CD4-positive, alpha-beta T cell (primary cell): Measurements from ENCODE around the gene ARNT2. TPM values are rescaled to one million over a fixed set of nuclear protein-coding genes. Genes with fewer than 3 reads are reported as not detected.

Source experiments
- ATAC-seq: fragments of 200-7000 bp; cut with Tn5 transposase; one replicate; pipeline ENCODE4 v1.10.0; 2022; ENCODE audit warnings: mild to moderate bottlenecking; ENCODE audit not compliant: poor library complexity
- CTCF ChIA-PET: fragments of 350-600 bp; sonication (Branson Sonifier 250); formaldehyde crosslinking; loops from one replicate; lab custom pipeline; 2021; ENCODE audit warnings: antibody characterized with exemption, inconsistent platforms; lab: Charles Lee
- POLR2A ChIA-PET: fragments of 350-600 bp; sonication (Branson Sonifier 250); formaldehyde crosslinking; loops from one replicate; lab custom pipeline; 2021; ENCODE audit warnings: antibody characterized with exemption, inconsistent platforms; lab: Charles Lee
- DNase-seq, 14 experiments: peaks; one replicate each; pipeline ENCODE4 v3.0.0-alpha.2; 2013 to 2020; ENCODE audit warnings: mixed read lengths in 2 of 14
- H3K27ac ChIP-seq, 2 donors: one replicate each; pipeline versions ENCODE4 v1.5.1 to v1.7.0; 2013; ENCODE audit warnings: low read length in 2 of 2, low read depth in 1 of 2, mild to moderate bottlenecking in 1 of 2
- H3K27me3 ChIP-seq, 2 experiments: 1 replicate in 1 of 2; 2 replicates in 1 of 2; pipeline versions ENCODE4 v1.6.1 to v1.7.0; 2013; ENCODE audit warnings: low read length in 2 of 2, control low read depth in 1 of 2, mild to moderate bottlenecking in 1 of 2, moderate library complexity in 1 of 2; ENCODE audit not compliant: insufficient read depth in 2 of 2, control insufficient read depth in 1 of 2
- H3K36me3 ChIP-seq: one replicate; pipeline ENCODE4 v1.6.1; 2013; ENCODE audit warnings: low read length, control low read depth; ENCODE audit not compliant: insufficient read depth
- H3K4me1 ChIP-seq: one replicate; pipeline ENCODE4 v1.6.1; 2013; ENCODE audit warnings: low read length, control low read depth; ENCODE audit not compliant: insufficient read depth
- H3K4me3 ChIP-seq: one replicate; pipeline ENCODE4 v1.5.1; 2013; ENCODE audit warnings: mild to moderate bottlenecking, low read length, moderate library complexity
- H3K9me3 ChIP-seq, 2 experiments: 1 replicate in 1 of 2; 2 replicates in 1 of 2; pipeline versions ENCODE4 v1.6.1 to v1.7.0; 2013; ENCODE audit warnings: low read length in 2 of 2, mild to moderate bottlenecking in 2 of 2, control low read depth in 1 of 2, moderate library complexity in 1 of 2; ENCODE audit not compliant: control insufficient read depth in 1 of 2, insufficient read depth in 1 of 2
- H3K27ac Mint-ChIP-seq: one replicate; pipeline ENCODE4 v1.8.0; 2020; ENCODE audit warnings: mixed read lengths
- H3K27me3 Mint-ChIP-seq: one replicate; pipeline ENCODE4 v1.8.0; 2021; ENCODE audit warnings: mixed read lengths
- H3K36me3 Mint-ChIP-seq: one replicate; pipeline ENCODE4 v1.8.0; 2021; ENCODE audit warnings: low read depth, mixed read lengths
- H3K4me1 Mint-ChIP-seq: one replicate; pipeline ENCODE4 v1.8.0; 2021; ENCODE audit warnings: low read depth, mixed read lengths
- H3K4me3 Mint-ChIP-seq: one replicate; pipeline ENCODE4 v1.8.0; 2020; ENCODE audit warnings: mild to moderate bottlenecking, mixed read lengths
- H3K9me3 Mint-ChIP-seq: one replicate; pipeline ENCODE4 v1.8.0; 2020; ENCODE audit warnings: mixed read lengths
- intact Hi-C, 2 experiments: fragments of 100-400 bp; cut with DNase I in 1 of 2; cut with micrococcal nuclease in 1 of 2; formaldehyde crosslinking; loops; one replicate each; pipeline versions ENCODE4 v1.15.1 to v1.9.0; 2023 to 2025; cut with DNase I, micrococcal nuclease
- total RNA-seq, 174 experiments: library from RNA in 2 of 174; stranded (reverse) in 2 of 174; gene quantifications; one replicate each; pipeline ENCODE4 v1.2.3 and lab custom pipeline; 2021 to 2026
- TF ChIP-seq, protein P1 (sequence below): fragments of 200-600 bp; IDR thresholded peaks from one replicate; pipeline ENCODE4 v1.8.0; 2022; ENCODE audit warnings: antibody characterized with exemption, mild to moderate bottlenecking

The ARNT2 gene
- total RNA-seq, 2 experiments from 2014 or later = not detected

DNA sequence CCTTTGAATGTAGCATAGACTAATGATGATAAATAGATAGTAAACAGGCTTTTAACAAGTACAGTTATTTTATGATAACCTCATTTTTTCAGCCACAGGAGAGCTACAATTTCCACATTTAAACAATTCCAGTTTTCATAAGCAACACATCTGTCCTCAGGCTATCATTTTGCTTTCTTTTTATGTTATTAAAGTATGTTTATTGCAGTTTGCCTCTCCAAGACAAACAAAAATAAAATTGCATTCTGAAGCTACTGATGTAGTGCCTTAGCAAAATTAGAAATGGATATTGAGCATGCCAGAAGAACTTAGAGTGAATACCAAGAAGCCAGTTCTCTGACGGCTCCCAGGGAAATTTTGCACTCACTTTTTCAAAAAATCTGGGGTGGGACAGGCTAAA lies 150.4 kb downstream of the ARNT2 start:
- no peaks in the 10 kb centered on the region for H3K4me1 ChIP-seq
- no peaks in the 10 kb centered on the region for H3K9me3 Mint-ChIP-seq
- no peaks in the 10 kb centered on the region for H3K4me1 Mint-ChIP-seq
- no peak overlapping the region for H3K4me3 Mint-ChIP-seq
- no peak overlapping the region for H3K4me3 ChIP-seq
- no peak overlapping the region for H3K27ac ChIP-seq
- no peak for DNase-seq
- POLR2A ChIA-PET = no interaction called here
- H3K27me3 ChIP-seq = peaks cover 0 to 3% of the 10 kb centered on the region in 2 experiments
- no peaks in the 10 kb centered on the region for H3K9me3 ChIP-seq
- H3K36me3 Mint-ChIP-seq = no peaks in the 10 kb centered on the region
- no peak overlapping the region for H3K27ac Mint-ChIP-seq
- intact Hi-C loops = loop anchor here in 1 of 2 experiments (10.0 kb wide), 1 partner anchor 60 kb away; no protein-coding TSS in a partner anchor
- CTCF ChIA-PET = no interaction called here
- H3K27me3 Mint-ChIP-seq = peaks cover 30% of the 10 kb centered on the region
- no peaks in the 10 kb centered on the region for H3K36me3 ChIP-seq
- TF ChIP-seq, protein P1, sequence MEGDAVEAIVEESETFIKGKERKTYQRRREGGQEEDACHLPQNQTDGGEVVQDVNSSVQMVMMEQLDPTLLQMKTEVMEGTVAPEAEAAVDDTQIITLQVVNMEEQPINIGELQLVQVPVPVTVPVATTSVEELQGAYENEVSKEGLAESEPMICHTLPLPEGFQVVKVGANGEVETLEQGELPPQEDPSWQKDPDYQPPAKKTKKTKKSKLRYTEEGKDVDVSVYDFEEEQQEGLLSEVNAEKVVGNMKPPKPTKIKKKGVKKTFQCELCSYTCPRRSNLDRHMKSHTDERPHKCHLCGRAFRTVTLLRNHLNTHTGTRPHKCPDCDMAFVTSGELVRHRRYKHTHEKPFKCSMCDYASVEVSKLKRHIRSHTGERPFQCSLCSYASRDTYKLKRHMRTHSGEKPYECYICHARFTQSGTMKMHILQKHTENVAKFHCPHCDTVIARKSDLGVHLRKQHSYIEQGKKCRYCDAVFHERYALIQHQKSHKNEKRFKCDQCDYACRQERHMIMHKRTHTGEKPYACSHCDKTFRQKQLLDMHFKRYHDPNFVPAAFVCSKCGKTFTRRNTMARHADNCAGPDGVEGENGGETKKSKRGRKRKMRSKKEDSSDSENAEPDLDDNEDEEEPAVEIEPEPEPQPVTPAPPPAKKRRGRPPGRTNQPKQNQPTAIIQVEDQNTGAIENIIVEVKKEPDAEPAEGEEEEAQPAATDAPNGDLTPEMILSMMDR = no peak
- ATAC-seq = no peak

DNA sequence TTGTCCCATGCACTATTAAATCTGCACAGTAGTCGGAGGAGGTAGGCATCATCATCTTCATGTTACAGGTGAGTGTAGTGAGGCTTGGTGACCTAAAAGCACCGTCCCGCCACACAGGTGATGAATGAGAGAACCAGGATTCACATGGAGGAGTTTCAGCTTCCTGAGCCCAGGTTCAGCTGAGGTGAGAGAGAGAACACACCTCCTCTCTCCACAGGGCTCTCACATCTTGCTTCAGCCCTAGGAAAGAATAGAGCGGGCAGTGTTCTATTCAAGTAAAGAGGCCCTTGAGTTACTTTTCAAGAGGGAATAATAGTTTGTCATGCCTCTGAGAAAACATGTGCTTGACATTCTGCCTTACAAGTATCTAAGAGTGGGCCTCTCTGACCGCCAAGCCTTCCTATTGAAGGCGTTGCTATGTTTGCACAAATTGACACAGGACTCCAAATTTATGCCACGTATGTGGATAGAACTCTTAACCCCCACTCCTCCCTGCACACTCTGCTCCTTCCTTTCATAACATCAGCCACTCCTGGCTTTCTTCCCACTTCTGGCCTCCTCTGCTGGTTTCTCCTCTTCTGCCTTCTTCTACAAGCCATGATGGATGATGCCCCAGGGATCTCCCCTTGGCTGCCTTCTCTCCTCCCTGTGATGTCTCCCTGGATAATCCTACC lies 152.6 kb downstream of the ARNT2 start:
- H3K4me3 Mint-ChIP-seq = no peak overlapping the region
- no peak overlapping the region for H3K27ac ChIP-seq
- H3K9me3 ChIP-seq = no peaks in the 10 kb centered on the region
- no peak for ATAC-seq
- H3K27me3 ChIP-seq = no peaks in the 10 kb centered on the region
- intact Hi-C loops = loop anchor here in 1 of 2 experiments (10.0 kb wide), 1 partner anchor 62 kb away; no protein-coding TSS in a partner anchor
- CTCF ChIA-PET = no interaction called here
- H3K27ac Mint-ChIP-seq = no peak overlapping the region
- H3K4me1 Mint-ChIP-seq = no peaks in the 10 kb centered on the region
- DNase-seq = no peak
- no peaks in the 10 kb centered on the region for H3K36me3 Mint-ChIP-seq
- H3K36me3 ChIP-seq = no peaks in the 10 kb centered on the region
- H3K4me1 ChIP-seq = no peaks in the 10 kb centered on the region
- POLR2A ChIA-PET = no interaction called here
- H3K4me3 ChIP-seq = no peak overlapping the region
- no peaks in the 10 kb centered on the region for H3K9me3 Mint-ChIP-seq
- TF ChIP-seq, protein P1 = no peak
- peaks cover 32% of the 10 kb centered on the region for H3K27me3 Mint-ChIP-seq

DNA sequence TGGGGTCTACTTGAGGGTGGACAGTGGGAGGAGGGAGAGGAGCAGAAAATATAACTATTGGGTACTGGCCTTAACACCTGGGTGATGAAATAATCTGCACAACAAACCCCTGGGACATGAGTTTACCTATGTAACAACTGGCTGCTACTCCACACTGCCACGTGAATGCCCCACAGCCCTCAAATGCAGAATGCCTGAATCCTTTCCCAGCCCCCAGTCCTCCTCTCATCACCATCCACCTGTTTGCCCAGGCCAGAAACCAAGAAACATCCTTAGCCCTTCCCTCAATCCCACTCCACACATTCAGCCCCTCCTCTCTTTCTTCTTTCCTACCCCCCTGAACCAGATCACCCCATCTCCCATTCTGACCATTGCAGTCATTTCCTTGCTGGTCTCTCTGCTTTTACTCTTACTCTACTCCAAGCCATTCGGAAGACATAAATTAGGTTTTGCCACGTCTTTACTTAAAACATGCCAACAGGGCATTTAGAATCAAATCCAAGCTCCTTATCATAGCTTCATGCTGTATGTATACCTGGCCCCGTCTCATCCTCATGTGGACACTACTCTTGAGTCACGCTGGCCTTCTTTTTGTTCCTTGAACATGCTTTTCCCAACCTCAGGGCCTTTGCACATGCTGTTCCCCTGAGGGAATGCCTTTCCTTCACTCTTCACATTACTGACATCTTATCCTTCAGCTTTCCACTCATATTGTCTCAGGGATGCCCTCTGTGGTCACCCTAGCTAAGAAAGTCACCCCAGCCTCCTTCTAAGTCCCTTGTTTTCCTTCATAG lies 153.5 kb downstream of the ARNT2 start:
- H3K4me1 Mint-ChIP-seq = no peaks in the 10 kb centered on the region
- intact Hi-C loops = loop anchor here in 1 of 2 experiments (10.0 kb wide), 1 partner anchor 63 kb away; no protein-coding TSS in a partner anchor
- Histone ChIP-seq H3K4me3 (no peak overlapping the region), H3K9me3 (no peaks in the 10 kb centered on the region), H3K27me3 (no peaks in the 10 kb centered on the region), H3K27ac (no peak overlapping the region), H3K4me1 (no peaks in the 10 kb centered on the region), H3K36me3 (no peaks in the 10 kb centered on the region)
- H3K4me3 Mint-ChIP-seq = no peak overlapping the region
- H3K27ac Mint-ChIP-seq = no peak overlapping the region
- ChIA-PET CTCF (no interaction called here), POLR2A (no interaction called here)
- no peaks in the 10 kb centered on the region for H3K9me3 Mint-ChIP-seq
- peaks cover 24% of the 10 kb centered on the region for H3K27me3 Mint-ChIP-seq
- no peak for DNase-seq
- ATAC-seq = no peak
- TF ChIP-seq, protein P1 = no peak
- H3K36me3 Mint-ChIP-seq = no peaks in the 10 kb centered on the region
